Common myeloid progenitor, CD34-positive (primary cell): Measurements from ENCODE around the gene GABBR2.

Source experiments
- CTCF ChIA-PET: fragments of 350-600 bp; sonication (Branson Sonifier 250); formaldehyde crosslinking; loops from one replicate; lab custom pipeline; 2021; ENCODE audit warnings: antibody characterized with exemption; lab: Charles Lee
- POLR2A ChIA-PET: fragments of 350-600 bp; sonication (Branson Sonifier 250); formaldehyde crosslinking; loops from one replicate; lab custom pipeline; 2021; ENCODE audit warnings: antibody characterized with exemption; lab: Charles Lee
- DNase-seq, 3 donors: peaks; one replicate each; pipeline versions ENCODE4 v3.0.0 to v3.0.0-alpha.2; 2013
- H3K27ac ChIP-seq, 2 experiments: 1 replicate in 1 of 2; 2 replicates in 1 of 2; pipeline ENCODE4 v1.7.0; 2013; ENCODE audit warnings: inconsistent platforms in 2 of 2, low read length in 2 of 2, mild to moderate bottlenecking in 2 of 2, low read depth in 1 of 2, moderate library complexity in 1 of 2; ENCODE audit not compliant: severe bottlenecking in 2 of 2, insufficient read depth in 1 of 2, poor library complexity in 1 of 2
- H3K27me3 ChIP-seq, 5 experiments: replicated peaks in 2 of 5; 1 replicate in 3 of 5; 2 replicates in 2 of 5; pipeline versions ENCODE4 v1.6.1 to v1.7.0; 2013; ENCODE audit warnings: low read length in 4 of 5, mild to moderate bottlenecking in 2 of 5, moderate library complexity in 2 of 5, inconsistent platforms in 1 of 5; ENCODE audit not compliant: insufficient read depth in 5 of 5, control insufficient read depth in 4 of 5
- H3K36me3 ChIP-seq, 4 experiments: 1 replicate in 2 of 4; 2 replicates in 2 of 4; pipeline versions ENCODE4 v1.6.1 to v1.7.0; 2013; ENCODE audit warnings: low read length in 3 of 4, control low read depth in 1 of 4, mild to moderate bottlenecking in 1 of 4; ENCODE audit not compliant: control insufficient read depth in 4 of 4, insufficient read depth in 4 of 4
- H3K4me1 ChIP-seq, 4 experiments: 1 replicate in 3 of 4; 2 replicates in 1 of 4; pipeline versions ENCODE4 v1.6.1 to v1.7.1; 2013; ENCODE audit warnings: low read length in 3 of 4, mild to moderate bottlenecking in 3 of 4, control low read depth in 1 of 4, inconsistent platforms in 1 of 4, moderate library complexity in 1 of 4; ENCODE audit not compliant: control insufficient read depth in 4 of 4, insufficient read depth in 4 of 4; ENCODE audit errors: control extremely low read depth in 1 of 4
- H3K4me3 ChIP-seq, 7 experiments: 1 replicate in 4 of 7; 2 replicates in 3 of 7; pipeline versions ENCODE4 v1.5.1 to v1.7.0; 2013; ENCODE audit warnings: mild to moderate bottlenecking in 7 of 7, low read length in 6 of 7, moderate library complexity in 6 of 7, inconsistent platforms in 2 of 7, low read depth in 2 of 7, control low read depth in 1 of 7; ENCODE audit not compliant: insufficient read depth in 4 of 7, control insufficient read depth in 1 of 7; ENCODE audit errors: extremely low read depth in 1 of 7
- H3K9me3 ChIP-seq, 5 experiments: 1 replicate in 4 of 5; 2 replicates in 1 of 5; pipeline versions ENCODE4 v1.6.1 to v1.7.1; 2013; ENCODE audit warnings: low read length in 4 of 5, mild to moderate bottlenecking in 2 of 5, inconsistent platforms in 1 of 5, low read depth in 1 of 5, moderate library complexity in 1 of 5; ENCODE audit not compliant: control insufficient read depth in 4 of 5, insufficient read depth in 2 of 5; ENCODE audit errors: control extremely low read depth in 1 of 5
- WGBS: methylation state at CpG from one replicate; pipeline ENCODE4 v1.1.5; 2013; ENCODE audit not compliant: insufficient coverage; 5-methylcytosine and 5-hydroxymethylcytosine counted together

Gene GABBR2

DNA sequence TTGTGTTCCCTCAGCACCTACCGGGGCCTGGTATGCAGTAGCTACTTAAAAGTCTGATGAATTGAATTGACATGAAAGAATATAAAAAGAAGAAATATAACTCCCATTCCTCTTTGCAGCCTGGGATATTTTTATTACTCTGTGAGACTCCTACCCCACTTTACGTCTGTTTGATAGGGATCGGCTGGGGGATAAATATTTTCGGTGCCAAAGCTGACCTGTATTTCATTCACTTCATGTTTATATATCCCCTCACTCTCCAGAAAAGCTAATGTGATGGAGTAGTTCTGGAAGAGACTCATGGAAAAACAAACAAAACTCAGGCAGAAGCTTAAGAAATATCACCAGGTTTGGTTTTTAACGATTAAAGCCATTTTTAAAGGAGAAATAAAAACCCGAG lies 345.1 kb downstream of the GABBR2 start:
- CTCF ChIA-PET = interaction anchor here (1.0 to 1.2 kb wide), 3 partner anchors 14 to 1175 kb away, joined by 3 read pairs; no protein-coding TSS in a partner anchor
- 93% methylated on average over 3 of the region's 6 CpGs for WGBS

DNA sequence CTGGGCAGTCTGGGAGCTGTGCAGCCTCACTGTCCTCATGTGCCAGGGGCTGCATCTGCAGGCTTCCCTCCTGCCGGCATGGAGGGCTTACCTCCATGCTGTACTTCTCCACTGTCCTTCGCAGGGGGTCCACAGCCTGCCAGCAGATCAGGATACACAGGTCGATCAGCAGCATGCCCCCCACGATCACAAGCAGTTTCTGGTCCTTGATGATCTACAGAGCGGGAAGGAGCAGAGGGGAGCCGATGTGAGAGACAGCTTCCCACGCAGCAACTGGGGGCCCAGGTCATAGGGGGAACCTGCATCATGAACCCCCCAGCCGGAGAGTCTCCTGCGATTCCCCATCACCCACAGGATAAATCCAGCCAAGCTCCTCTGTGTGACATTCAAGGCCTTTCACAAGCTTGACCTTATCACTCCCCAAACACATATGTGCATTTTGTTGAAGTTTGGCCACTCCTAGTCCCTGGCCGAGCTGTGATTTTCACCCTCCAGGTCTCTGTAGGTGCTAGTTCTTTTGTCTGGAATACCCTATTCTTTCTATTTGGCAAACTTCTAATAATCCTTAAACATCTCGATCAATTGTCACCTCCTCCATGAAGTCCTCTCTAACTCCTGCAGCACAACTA lies 346.0 kb downstream of the GABBR2 start:
- no peak for DNase-seq
- ChIA-PET POLR2A (interaction anchor here (1.1 kb wide), 1 partner anchor 9 kb away, joined by 3 read pairs; no protein-coding TSS in a partner anchor), CTCF (interaction anchor here (0.7 to 1.0 kb wide), 2 partner anchors 26 to 73 kb away, joined by 3 read pairs; no protein-coding TSS in a partner anchor)
- WGBS = 89% methylated on average over 11 of the region's 11 CpGs
- Histone ChIP-seq H3K4me1 (no peaks in the 10 kb centered on the region), H3K27ac (no peak overlapping the region), H3K27me3 (peaks cover 0 to 9% (median 0%) of the 10 kb centered on the region in 5 experiments), H3K9me3 (peaks cover 0 to 19% (median 6%) of the 10 kb centered on the region in 5 experiments), H3K4me3 (no peak overlapping the region), H3K36me3 (no peaks in the 10 kb centered on the region)

More for the DNA sequence above, 345.1 kb downstream of the GABBR2 start:
- DNase-seq = no peak
- H3K4me3 ChIP-seq = no peak overlapping the region
- POLR2A ChIA-PET = no interaction called here
- H3K27ac ChIP-seq = no peak overlapping the region
- no peaks in the 10 kb centered on the region for H3K36me3 ChIP-seq
- no peaks in the 10 kb centered on the region for H3K4me1 ChIP-seq
- peaks cover 0 to 7% (median 0%) of the 10 kb centered on the region in 5 experiments for H3K27me3 ChIP-seq
- peaks cover 0 to 19% (median 6%) of the 10 kb centered on the region in 5 experiments for H3K9me3 ChIP-seq

DNA sequence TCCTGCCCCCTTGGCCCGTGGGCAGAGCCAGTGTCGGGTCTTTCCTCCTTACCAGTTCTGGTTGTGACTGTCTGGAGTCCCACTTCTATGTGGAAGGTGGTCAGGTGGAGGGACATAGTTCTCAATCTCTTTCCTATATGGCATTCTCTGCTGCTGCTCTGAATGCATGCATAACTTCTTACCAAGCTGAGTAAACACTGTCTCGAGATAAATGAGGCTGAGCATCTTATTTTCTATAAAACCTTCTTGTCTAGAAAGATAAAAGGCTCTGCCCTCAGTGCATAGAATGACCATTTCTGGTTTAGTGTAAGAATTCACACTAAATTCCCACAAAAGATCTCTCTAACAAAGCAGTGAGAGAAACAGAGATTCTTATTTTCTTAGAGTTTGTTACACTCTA lies 347.1 kb downstream of the GABBR2 start:
- no peak for DNase-seq
- Histone ChIP-seq H3K27ac (no peak overlapping the region), H3K9me3 (peaks cover 0 to 18% (median 6%) of the 10 kb centered on the region in 5 experiments), H3K4me1 (no peaks in the 10 kb centered on the region), H3K36me3 (no peaks in the 10 kb centered on the region), H3K27me3 (peaks cover 0 to 9% (median 0%) of the 10 kb centered on the region in 5 experiments), H3K4me3 (no peak overlapping the region)
- POLR2A ChIA-PET = no interaction called here
- CTCF ChIA-PET = no interaction called here
- WGBS = 96% methylated on average over 3 of the region's 3 CpGs

DNA sequence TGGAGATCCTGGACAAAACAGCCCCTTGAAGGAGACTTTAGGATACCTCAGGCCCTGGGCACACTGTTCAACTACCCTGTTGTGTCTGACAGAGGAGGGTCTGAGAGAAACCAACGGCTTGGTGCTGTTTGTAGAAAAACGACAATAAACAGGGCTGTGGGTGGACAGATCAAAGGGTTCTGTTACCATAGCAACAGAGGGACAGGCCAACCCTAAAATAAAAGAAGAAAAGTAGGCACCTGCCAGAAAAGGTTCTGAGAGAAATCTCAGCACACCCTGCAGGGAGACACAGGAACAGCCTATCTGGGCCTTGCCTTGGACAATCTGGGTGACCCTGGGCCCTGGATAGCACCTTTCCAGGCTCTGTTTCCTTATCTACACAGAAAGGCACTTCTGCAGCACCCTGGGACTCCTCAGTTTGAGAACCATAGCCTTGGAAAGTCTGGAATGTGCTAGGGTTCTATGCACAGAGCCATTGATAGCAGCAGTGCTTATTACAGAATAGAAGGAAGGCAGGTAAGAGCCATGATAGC lies 348.5 kb downstream of the GABBR2 start:
- peaks cover 0 to 9% (median 0%) of the 10 kb centered on the region in 5 experiments for H3K27me3 ChIP-seq
- H3K9me3 ChIP-seq = peaks cover 0 to 7% (median 4%) of the 10 kb centered on the region in 5 experiments
- DNase-seq = no peak
- H3K4me3 ChIP-seq = no peak overlapping the region
- no peaks in the 10 kb centered on the region for H3K4me1 ChIP-seq
- 94% methylated on average over 2 of the region's 2 CpGs for WGBS
- ChIA-PET CTCF (no interaction called here), POLR2A (no interaction called here)
- H3K27ac ChIP-seq = no peak overlapping the region
- no peaks in the 10 kb centered on the region for H3K36me3 ChIP-seq

DNA sequence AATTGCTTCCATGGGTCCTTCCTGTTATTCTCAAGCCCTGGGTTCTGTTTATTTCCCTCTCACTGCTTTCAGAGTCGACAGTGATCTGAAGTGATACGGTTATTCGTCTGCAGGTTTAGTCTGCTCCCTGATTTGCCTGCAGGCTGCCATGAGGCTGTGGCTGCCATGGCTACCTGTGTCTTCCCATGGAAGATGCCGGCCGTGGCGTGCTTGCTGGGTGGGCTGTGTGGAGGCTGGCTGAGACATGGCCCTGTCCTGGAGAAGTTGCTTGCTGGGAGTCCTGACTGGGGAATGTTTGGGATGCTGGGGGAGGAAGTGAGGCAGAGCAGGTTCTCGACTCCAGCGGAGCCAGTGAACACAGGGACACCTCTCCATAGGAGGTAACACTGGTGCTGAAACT lies 349.2 kb downstream of the GABBR2 start:
- H3K27ac ChIP-seq = no peak overlapping the region
- POLR2A ChIA-PET = no interaction called here
- peaks cover 0 to 6% (median 0%) of the 10 kb centered on the region in 5 experiments for H3K9me3 ChIP-seq
- peaks cover 0 to 9% (median 0%) of the 10 kb centered on the region in 5 experiments for H3K27me3 ChIP-seq
- 100% methylated on average over 2 of the region's 8 CpGs for WGBS
- no peaks in the 10 kb centered on the region for H3K4me1 ChIP-seq
- no peak overlapping the region for H3K4me3 ChIP-seq
- DNase-seq = no peak
- CTCF ChIA-PET = no interaction called here
- H3K36me3 ChIP-seq = no peaks in the 10 kb centered on the region

DNA sequence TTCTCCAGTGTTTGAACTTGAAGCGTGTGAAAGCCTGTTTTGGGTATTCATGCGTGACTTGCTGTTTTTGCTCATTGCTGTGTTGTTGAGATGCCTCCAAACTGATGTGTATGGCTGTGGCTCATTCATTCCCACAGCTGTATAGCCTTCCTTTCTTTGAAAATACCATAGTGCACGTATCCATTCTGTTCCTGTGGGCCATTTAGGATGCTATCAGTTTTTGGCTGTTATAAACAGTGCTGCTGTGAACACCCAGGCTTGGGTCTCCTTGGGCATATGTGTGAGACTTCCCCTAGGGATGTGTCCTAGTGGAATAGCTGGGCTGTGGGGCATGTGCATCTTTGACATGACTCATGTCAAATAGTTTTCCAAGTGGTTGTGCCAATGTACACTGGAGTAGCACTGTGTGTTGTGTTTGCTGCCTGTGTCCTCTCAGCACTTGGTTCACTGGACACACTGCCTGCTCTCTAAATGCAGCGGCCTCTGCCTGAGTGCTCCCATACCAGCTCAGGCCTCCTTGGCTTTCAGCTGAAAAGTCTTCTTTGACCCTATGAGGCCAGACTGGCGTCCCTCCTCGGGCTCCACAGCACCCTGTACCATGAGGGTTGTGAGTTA lies 350.7 kb downstream of the GABBR2 start:
- DNase-seq = no peak
- POLR2A ChIA-PET = no interaction called here
- CTCF ChIA-PET = interaction anchor here (0.7 kb wide), 1 partner anchor 24 kb away, joined by 3 read pairs; no protein-coding TSS in a partner anchor

More for the DNA sequence above, 350.7 kb downstream of the GABBR2 start:
- Histone ChIP-seq H3K36me3 (no peaks in the 10 kb centered on the region), H3K9me3 (peaks cover 0 to 8% (median 0%) of the 10 kb centered on the region in 5 experiments), H3K4me1 (no peaks in the 10 kb centered on the region), H3K4me3 (no peak overlapping the region), H3K27me3 (peaks cover 0 to 9% (median 0%) of the 10 kb centered on the region in 5 experiments), H3K27ac (no peak overlapping the region)
- 92% methylated on average over 5 of the region's 6 CpGs for WGBS
